ENCODE measurements around the gene SEC31B.

Gene SEC31B

GRCh38 chr10:100534726-100535125, 15.1 kb upstream of the SEC31B start:
- peaks cover 37 to 50% (median 46%) of the 10 kb centered on the region in 10 experiments for H3K4me1 ChIP-seq
- peak overlapping the region; percentile 76 to 96 (median 88) for H3K4me2 ChIP-seq
- TF ChIP-seq Cebpa-rat (IDR thresholded peaks at IDR 0.05): no peak
- peak overlapping the region in 8 of 10 experiments; percentile 58 to 76 (median 69); a peak in 15 of 20 replicates for H3K4me3 ChIP-seq
- peaks cover 14 to 25% (median 21%) of the 10 kb centered on the region in 11 experiments for H3K36me3 ChIP-seq
- peaks cover 0 to 22% (median 9%) of the 10 kb centered on the region in 11 experiments; a peak in 11 of 22 replicates for H4K20me1 ChIP-seq
- H3K27me3 ChIP-seq: no peaks in the 10 kb centered on the region
- peak overlapping the region in 5 of 11 experiments; percentile 76 to 83 (median 83); a peak in 10 of 22 replicates for H3K27ac ChIP-seq
- peaks cover 0 to 14% (median 7%) of the 10 kb centered on the region in 11 experiments; a peak in 13 of 22 replicates for H3K9me3 ChIP-seq (replicated peaks in 1 of 11)
- peak overlapping the region in 6 of 11 experiments; percentile 76 to 81 (median 78); a peak in 6 of 22 replicates for H3K9ac ChIP-seq

- Histone ChIP-seq H3K4me2 (no peak overlapping the region), H3K27me3 (no peaks in the 10 kb centered on the region), H3K4me1 (peaks cover 40 to 54% (median 44%) of the 10 kb centered on the region in 10 experiments), H4K20me1 (peaks cover 0 to 17% (median 0%) of the 10 kb centered on the region in 11 experiments; a peak in 6 of 22 replicates), H3K9me3 (replicated peaks in 1 of 11) (peaks cover 0 to 14% (median 7%) of the 10 kb centered on the region in 11 experiments; a peak in 13 of 22 replicates), H3K4me3 (no peak overlapping the region), H3K9ac (no peak overlapping the region), H3K27ac (no peak overlapping the region), H3K36me3 (peaks cover 7 to 15% (median 12%) of the 10 kb centered on the region in 11 experiments)
- TF ChIP-seq Cebpa-rat (IDR thresholded peaks at IDR 0.05): no peak
Measured at GRCh38 chr10:100531761-100532160, 12.1 kb upstream of the SEC31B start.

- peak within 1 kb of the TSS; percentile 82 to 94 (median 91) for H3K9ac ChIP-seq
- no peak for TF ChIP-seq Cebpa-rat (IDR thresholded peaks at IDR 0.05)
- peak within 1 kb of the TSS; percentile 79 to 99 (median 91) for H3K4me2 ChIP-seq
- H3K27ac ChIP-seq: peak within 1 kb of the TSS; percentile 71 to 93 (median 87)
- H3K36me3 ChIP-seq: peaks cover 28 to 36% (median 33%) of the 10 kb centered on the region in 11 experiments
- peaks cover 24 to 39% (median 29%) of the 10 kb centered on the region in 10 experiments for H3K4me1 ChIP-seq
- H3K4me3 ChIP-seq: peak within 1 kb of the TSS; percentile 78 to 97 (median 89)
- no peaks in the 10 kb centered on the region for H3K27me3 ChIP-seq
- H3K9me3 ChIP-seq (replicated peaks in 1 of 11): peaks cover 0 to 14% (median 7%) of the 10 kb centered on the region in 11 experiments; a peak in 13 of 22 replicates
- H4K20me1 ChIP-seq: peaks cover 0 to 24% (median 1%) of the 10 kb centered on the region in 11 experiments; a peak in 8 of 22 replicates
Measured at GRCh38 chr10:100529475-100530298, 10.0 kb upstream of the SEC31B start, which contains the start of gene NDUFB8. Gene NDUFB8, minus strand, starts transcription at chr10:100529871. Its CDS starts 20 bp downstream, at chr10:100529851.

GRCh38 chr10:100528921-100529474, 9.3 kb upstream of the SEC31B start:
- Histone ChIP-seq H4K20me1 (peaks cover 0 to 31% (median 7%) of the 10 kb centered on the region in 11 experiments; a peak in 11 of 22 replicates), H3K27ac (peak overlapping the region; percentile 71 to 93 (median 87)), H3K36me3 (peaks cover 35 to 43% (median 40%) of the 10 kb centered on the region in 11 experiments), H3K4me2 (peak overlapping the region; percentile 79 to 99 (median 91)), H3K9me3 (replicated peaks in 1 of 11) (peaks cover 0 to 14% (median 7%) of the 10 kb centered on the region in 11 experiments; a peak in 13 of 22 replicates), H3K4me1 (peaks cover 19 to 32% (median 25%) of the 10 kb centered on the region in 10 experiments), H3K9ac (peak overlapping the region; percentile 82 to 94 (median 91)), H3K27me3 (no peaks in the 10 kb centered on the region), H3K4me3 (peak overlapping the region; percentile 78 to 97 (median 89))
- no peak for TF ChIP-seq Cebpa-rat (IDR thresholded peaks at IDR 0.05)

GRCh38 chr10:100528123-100528886, 8.6 kb upstream of the SEC31B start:
- Histone ChIP-seq H4K20me1 (peaks cover 0 to 38% (median 11%) of the 10 kb centered on the region in 11 experiments; a peak in 14 of 22 replicates), H3K27me3 (no peaks in the 10 kb centered on the region), H3K36me3 (peaks cover 42 to 50% (median 47%) of the 10 kb centered on the region in 11 experiments), H3K9ac (peak overlapping the region; percentile 82 to 94 (median 91); a peak in 20 of 22 replicates), H3K9me3 (replicated peaks in 1 of 11) (peaks cover 0 to 14% (median 7%) of the 10 kb centered on the region in 11 experiments; a peak in 13 of 22 replicates), H3K4me2 (peak overlapping the region; percentile 79 to 99 (median 91)), H3K27ac (peak overlapping the region in 10 of 11 experiments; percentile 71 to 93 (median 86); a peak in 20 of 22 replicates), H3K4me1 (peaks cover 19 to 31% (median 23%) of the 10 kb centered on the region in 10 experiments), H3K4me3 (peak overlapping the region; percentile 78 to 97 (median 89))
- no peak for TF ChIP-seq Cebpa-rat (IDR thresholded peaks at IDR 0.05)

- H3K4me1 ChIP-seq: peaks cover 13 to 22% (median 18%) of the 10 kb centered on the region in 10 experiments
- no peak overlapping the region for H3K4me2 ChIP-seq
- H3K9ac ChIP-seq: no peak overlapping the region
- H3K27me3 ChIP-seq: no peaks in the 10 kb centered on the region
- H3K36me3 ChIP-seq: peaks cover 53 to 79% (median 68%) of the 10 kb centered on the region in 11 experiments
- H4K20me1 ChIP-seq: peaks cover 0 to 44% (median 14%) of the 10 kb centered on the region in 11 experiments; a peak in 14 of 22 replicates
- no peak for TF ChIP-seq Cebpa-rat (IDR thresholded peaks at IDR 0.05)
- no peaks in the 10 kb centered on the region for H3K9me3 ChIP-seq (replicated peaks in 1 of 11)
- H3K27ac ChIP-seq: no peak overlapping the region
- no peak overlapping the region for H3K4me3 ChIP-seq
Measured at GRCh38 chr10:100524638-100525037, 5.0 kb upstream of the SEC31B start.

- Histone ChIP-seq H4K20me1 (peaks cover 0 to 44% (median 16%) of the 10 kb centered on the region in 11 experiments; a peak in 15 of 22 replicates), H3K36me3 (peaks cover 53 to 84% (median 72%) of the 10 kb centered on the region in 11 experiments), H3K4me2 (no peak overlapping the region)
Measured at GRCh38 chr10:100524206-100524605, 4.5 kb upstream of the SEC31B start.

GRCh38 chr10:100522945-100523344, 3.3 kb upstream of the SEC31B start:
- Histone ChIP-seq H3K4me2 (no peak overlapping the region), H3K4me3 (no peak overlapping the region), H3K27me3 (no peaks in the 10 kb centered on the region), H4K20me1 (peaks cover 0 to 42% (median 17%) of the 10 kb centered on the region in 11 experiments; a peak in 15 of 22 replicates), H3K4me1 (peaks cover 3 to 12% (median 9%) of the 10 kb centered on the region in 10 experiments), H3K9ac (no peak overlapping the region), H3K36me3 (peaks cover 53 to 82% (median 74%) of the 10 kb centered on the region in 11 experiments), H3K9me3 (replicated peaks in 1 of 11) (no peaks in the 10 kb centered on the region), H3K27ac (no peak overlapping the region)
- TF ChIP-seq Cebpa-rat (IDR thresholded peaks at IDR 0.05): no peak

More at GRCh38 chr10:100524206-100524605, 4.5 kb upstream of the SEC31B start:
- Histone ChIP-seq H3K27ac (no peak overlapping the region), H3K27me3 (no peaks in the 10 kb centered on the region), H3K9ac (no peak overlapping the region), H3K9me3 (replicated peaks in 1 of 11) (no peaks in the 10 kb centered on the region), H3K4me3 (no peak overlapping the region), H3K4me1 (peaks cover 13 to 22% (median 18%) of the 10 kb centered on the region in 10 experiments)
- no peak for TF ChIP-seq Cebpa-rat (IDR thresholded peaks at IDR 0.05)
